Esophagus muscularis mucosa (tissue), 3 donors: ENCODE data around the gene RNF217.

Experiments
- POLR2A ChIP-seq: fragments of 450-650 bp; IDR thresholded peaks from one replicate; pipeline ENCODE4 v1.6.1; 2017; ENCODE audit warnings: antibody characterized with exemption, moderate library complexity, mild to moderate bottlenecking, low read depth
- POLR2AphosphoS5 ChIP-seq, 2 donors: sonication (generic); formaldehyde crosslinking; IDR thresholded peaks; one replicate each; pipeline ENCODE4 v1.6.1; 2017; ENCODE audit warnings: antibody characterized with exemption in 2 of 2
- TF ChIP-seq, protein P1 (sequence below), 3 experiments: fragments of 200-600 bp in 2 of 3; fragments of 450-650 bp in 1 of 3; sonication (generic) in 2 of 3; IDR thresholded peaks; one replicate each; pipeline ENCODE4 v1.5.1; 2017 to 2019; ENCODE audit warnings: antibody characterized with exemption in 3 of 3, mild to moderate bottlenecking in 2 of 3, moderate library complexity in 1 of 3

DNA sequence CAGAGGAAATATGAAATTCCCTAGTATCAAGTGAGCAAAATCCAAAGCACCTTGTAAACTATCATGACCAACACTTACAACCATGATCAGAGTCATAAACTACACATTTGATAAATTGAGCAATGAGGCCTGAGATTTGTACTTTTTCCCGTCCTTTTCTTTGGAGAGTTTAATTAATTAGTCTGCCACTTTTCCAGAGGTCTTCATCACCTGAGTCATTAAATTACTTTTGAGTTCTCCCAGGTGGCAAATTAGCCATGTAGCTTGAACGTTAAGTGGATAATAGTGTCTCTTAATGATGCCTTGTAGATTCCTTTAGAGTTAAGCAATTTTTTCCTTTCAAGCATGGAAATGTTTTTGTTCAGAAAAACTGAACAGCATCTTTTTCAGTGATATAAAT is 75.6 kb downstream of the RNF217 start:
- no peak for TF ChIP-seq POLR2A
- TF ChIP-seq, protein P1, sequence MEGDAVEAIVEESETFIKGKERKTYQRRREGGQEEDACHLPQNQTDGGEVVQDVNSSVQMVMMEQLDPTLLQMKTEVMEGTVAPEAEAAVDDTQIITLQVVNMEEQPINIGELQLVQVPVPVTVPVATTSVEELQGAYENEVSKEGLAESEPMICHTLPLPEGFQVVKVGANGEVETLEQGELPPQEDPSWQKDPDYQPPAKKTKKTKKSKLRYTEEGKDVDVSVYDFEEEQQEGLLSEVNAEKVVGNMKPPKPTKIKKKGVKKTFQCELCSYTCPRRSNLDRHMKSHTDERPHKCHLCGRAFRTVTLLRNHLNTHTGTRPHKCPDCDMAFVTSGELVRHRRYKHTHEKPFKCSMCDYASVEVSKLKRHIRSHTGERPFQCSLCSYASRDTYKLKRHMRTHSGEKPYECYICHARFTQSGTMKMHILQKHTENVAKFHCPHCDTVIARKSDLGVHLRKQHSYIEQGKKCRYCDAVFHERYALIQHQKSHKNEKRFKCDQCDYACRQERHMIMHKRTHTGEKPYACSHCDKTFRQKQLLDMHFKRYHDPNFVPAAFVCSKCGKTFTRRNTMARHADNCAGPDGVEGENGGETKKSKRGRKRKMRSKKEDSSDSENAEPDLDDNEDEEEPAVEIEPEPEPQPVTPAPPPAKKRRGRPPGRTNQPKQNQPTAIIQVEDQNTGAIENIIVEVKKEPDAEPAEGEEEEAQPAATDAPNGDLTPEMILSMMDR (IDR thresholded peaks at IDR 0.05) = no peak
- no peak for TF ChIP-seq POLR2AphosphoS5 (IDR thresholded peaks at IDR 0.05)
